Esophagus muscularis mucosa (tissue), 4 donors: ENCODE data around the gene MACROD2.

Experiments
- CTCF ChIP-seq, 3 experiments: fragments of 200-600 bp in 2 of 3; fragments of 450-650 bp in 1 of 3; sonication (generic) in 2 of 3; IDR thresholded peaks; one replicate each; pipeline ENCODE4 v1.5.1; 2017 to 2019; ENCODE audit warnings: antibody characterized with exemption in 3 of 3, mild to moderate bottlenecking in 2 of 3, moderate library complexity in 1 of 3
- EP300 ChIP-seq: sonication (generic); formaldehyde crosslinking; IDR thresholded peaks from one replicate; pipeline ENCODE4 v1.6.1; 2017; ENCODE audit warnings: antibody characterized with exemption
- POLR2A ChIP-seq: fragments of 450-650 bp; IDR thresholded peaks from one replicate; pipeline ENCODE4 v1.6.1; 2017; ENCODE audit warnings: antibody characterized with exemption, moderate library complexity, mild to moderate bottlenecking, low read depth
- POLR2AphosphoS5 ChIP-seq, 2 donors: sonication (generic); formaldehyde crosslinking; IDR thresholded peaks; one replicate each; pipeline ENCODE4 v1.6.1; 2017; ENCODE audit warnings: antibody characterized with exemption in 2 of 2

GRCh38 chr20:15854911-15855310 is 1859.6 kb downstream of the MACROD2 start:
- TF ChIP-seq CTCF (IDR thresholded peaks at IDR 0.05) (no peak), POLR2A (no peak), POLR2AphosphoS5 (IDR thresholded peaks at IDR 0.05) (no peak), EP300 (no peak)
